Measurements from ENCODE around the gene ZNF592.
"Not testable (repeated sequence)": the region's sequence is repeated elsewhere in the genome, so short reads cannot be mapped to it uniquely, and the experiment has no call there.

DNA sequence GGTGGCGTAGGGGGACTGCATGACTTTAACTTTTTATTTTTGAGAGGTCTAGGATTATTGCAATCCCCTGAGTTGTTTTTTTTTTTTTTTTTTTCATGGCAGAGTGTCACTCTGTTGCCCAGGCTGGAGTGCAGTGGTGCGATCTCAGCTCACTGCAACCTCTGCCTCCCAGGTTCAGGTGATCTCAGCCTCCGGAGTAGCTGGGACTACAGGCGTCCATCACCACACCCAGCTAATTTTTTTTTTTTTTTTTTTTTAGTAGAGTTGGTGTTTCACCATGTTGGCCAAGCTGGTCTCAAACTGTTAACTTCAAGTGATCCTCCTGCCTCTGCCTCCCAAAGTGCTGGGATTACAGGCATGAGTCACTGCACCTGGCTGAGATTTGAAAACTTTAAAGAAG, 6.5 kb downstream of the ZNF592 start:
- TF ChIP-seq, protein P1, sequence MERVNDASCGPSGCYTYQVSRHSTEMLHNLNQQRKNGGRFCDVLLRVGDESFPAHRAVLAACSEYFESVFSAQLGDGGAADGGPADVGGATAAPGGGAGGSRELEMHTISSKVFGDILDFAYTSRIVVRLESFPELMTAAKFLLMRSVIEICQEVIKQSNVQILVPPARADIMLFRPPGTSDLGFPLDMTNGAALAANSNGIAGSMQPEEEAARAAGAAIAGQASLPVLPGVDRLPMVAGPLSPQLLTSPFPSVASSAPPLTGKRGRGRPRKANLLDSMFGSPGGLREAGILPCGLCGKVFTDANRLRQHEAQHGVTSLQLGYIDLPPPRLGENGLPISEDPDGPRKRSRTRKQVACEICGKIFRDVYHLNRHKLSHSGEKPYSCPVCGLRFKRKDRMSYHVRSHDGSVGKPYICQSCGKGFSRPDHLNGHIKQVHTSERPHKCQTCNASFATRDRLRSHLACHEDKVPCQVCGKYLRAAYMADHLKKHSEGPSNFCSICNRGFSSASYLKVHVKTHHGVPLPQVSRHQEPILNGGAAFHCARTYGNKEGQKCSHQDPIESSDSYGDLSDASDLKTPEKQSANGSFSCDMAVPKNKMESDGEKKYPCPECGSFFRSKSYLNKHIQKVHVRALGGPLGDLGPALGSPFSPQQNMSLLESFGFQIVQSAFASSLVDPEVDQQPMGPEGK (CRISPR knock-in tag; IDR thresholded peaks at IDR 0.05; ENCODE audit: borderline replicate concordance): not testable (repeated sequence)
- TF ChIP-seq OSR1 (CRISPR knock-in tag; IDR thresholded peaks at IDR 0.05); ARNTL (CRISPR knock-in tag; IDR thresholded peaks at IDR 0.05; ENCODE audit: borderline replicate concordance, low read depth); RARB (CRISPR knock-in tag; IDR thresholded peaks at IDR 0.05); TCF4 (CRISPR knock-in tag; IDR thresholded peaks at IDR 0.05; ENCODE audit: borderline replicate concordance); ESRRG (CRISPR knock-in tag; IDR thresholded peaks at IDR 0.05); SNAI2 (CRISPR knock-in tag; IDR thresholded peaks at IDR 0.05); ZC3H10 (CRISPR knock-in tag; IDR thresholded peaks at IDR 0.05); ISL1 (CRISPR knock-in tag; IDR thresholded peaks at IDR 0.05); ZFP3 (CRISPR knock-in tag; IDR thresholded peaks at IDR 0.05); ZFP30 (CRISPR knock-in tag; IDR thresholded peaks at IDR 0.05): not testable (repeated sequence)
- TF ChIP-seq, protein P2, sequence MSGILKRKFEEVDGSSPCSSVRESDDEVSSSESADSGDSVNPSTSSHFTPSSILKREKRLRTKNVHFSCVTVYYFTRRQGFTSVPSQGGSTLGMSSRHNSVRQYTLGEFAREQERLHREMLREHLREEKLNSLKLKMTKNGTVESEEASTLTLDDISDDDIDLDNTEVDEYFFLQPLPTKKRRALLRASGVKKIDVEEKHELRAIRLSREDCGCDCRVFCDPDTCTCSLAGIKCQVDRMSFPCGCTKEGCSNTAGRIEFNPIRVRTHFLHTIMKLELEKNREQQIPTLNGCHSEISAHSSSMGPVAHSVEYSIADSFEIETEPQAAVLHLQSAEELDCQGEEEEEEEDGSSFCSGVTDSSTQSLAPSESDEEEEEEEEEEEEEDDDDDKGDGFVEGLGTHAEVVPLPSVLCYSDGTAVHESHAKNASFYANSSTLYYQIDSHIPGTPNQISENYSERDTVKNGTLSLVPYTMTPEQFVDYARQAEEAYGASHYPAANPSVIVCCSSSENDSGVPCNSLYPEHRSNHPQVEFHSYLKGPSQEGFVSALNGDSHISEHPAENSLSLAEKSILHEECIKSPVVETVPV (CRISPR knock-in tag; IDR thresholded peaks at IDR 0.05): not testable (repeated sequence)
